M059J (cell line): Measurements from ENCODE around the gene DEGS1. TPM values are rescaled to one million over a fixed set of nuclear protein-coding genes. Genes with fewer than 3 reads are reported as not detected.
A peak's percentile ranks its signal among the peaks of the same experiment; 100 is the strongest.

Experiments used
- DNase-seq: peaks from one replicate; pipeline ENCODE4 v3.0.0-alpha.2; 2012; ENCODE audit warnings: low read depth
- total RNA-seq: library from RNA; depleted of rRNA; stranded (reverse); fragments of >200 nt; shearing (Covaris generic); gene quantifications from 2 replicates; pipeline ENCODE4 v1.2.3, GENCODE V29; 2014; rRNA removed

Gene DEGS1
- total RNA-seq, 1 experiment from 2014 or later, result 163 TPM

DNA sequence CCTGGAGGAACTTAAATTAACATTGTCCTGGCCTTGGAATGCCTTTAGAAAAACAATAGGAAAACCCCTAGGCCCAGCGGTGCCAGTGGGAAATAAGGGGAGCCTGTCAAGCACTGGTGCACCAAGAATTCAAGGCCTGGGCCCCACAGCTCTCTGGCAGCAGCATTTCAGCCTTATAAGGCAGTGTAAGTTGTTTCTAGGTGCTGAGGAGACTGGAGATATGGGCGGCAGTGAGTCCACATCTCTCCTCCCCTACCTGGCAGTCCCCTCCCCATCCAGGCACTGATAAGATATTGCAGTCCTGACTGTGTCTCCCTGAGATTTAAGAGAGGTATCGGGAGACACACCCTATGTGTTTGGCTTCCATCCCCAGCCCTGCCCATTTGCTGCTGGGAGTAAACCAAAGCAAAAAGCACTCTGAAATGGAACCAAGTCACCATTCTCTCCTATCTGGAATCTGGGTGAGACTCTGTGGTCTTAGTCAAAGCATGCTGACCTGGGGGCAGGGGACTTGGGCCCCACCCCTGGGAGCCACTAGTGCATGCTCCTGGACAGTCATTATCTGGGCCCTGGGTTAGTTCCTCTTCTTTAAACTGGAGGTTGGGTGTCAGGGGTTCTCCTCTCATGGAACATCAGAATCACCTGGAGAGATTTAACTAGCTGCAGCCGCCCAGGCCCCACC lies 30.5 kb downstream of the DEGS1 start:
- DNase-seq, result no peak

GRCh38 chr1:224216382-224216781 lies 33.3 kb downstream of the DEGS1 start:
- DNase-seq, result no peak

DNA sequence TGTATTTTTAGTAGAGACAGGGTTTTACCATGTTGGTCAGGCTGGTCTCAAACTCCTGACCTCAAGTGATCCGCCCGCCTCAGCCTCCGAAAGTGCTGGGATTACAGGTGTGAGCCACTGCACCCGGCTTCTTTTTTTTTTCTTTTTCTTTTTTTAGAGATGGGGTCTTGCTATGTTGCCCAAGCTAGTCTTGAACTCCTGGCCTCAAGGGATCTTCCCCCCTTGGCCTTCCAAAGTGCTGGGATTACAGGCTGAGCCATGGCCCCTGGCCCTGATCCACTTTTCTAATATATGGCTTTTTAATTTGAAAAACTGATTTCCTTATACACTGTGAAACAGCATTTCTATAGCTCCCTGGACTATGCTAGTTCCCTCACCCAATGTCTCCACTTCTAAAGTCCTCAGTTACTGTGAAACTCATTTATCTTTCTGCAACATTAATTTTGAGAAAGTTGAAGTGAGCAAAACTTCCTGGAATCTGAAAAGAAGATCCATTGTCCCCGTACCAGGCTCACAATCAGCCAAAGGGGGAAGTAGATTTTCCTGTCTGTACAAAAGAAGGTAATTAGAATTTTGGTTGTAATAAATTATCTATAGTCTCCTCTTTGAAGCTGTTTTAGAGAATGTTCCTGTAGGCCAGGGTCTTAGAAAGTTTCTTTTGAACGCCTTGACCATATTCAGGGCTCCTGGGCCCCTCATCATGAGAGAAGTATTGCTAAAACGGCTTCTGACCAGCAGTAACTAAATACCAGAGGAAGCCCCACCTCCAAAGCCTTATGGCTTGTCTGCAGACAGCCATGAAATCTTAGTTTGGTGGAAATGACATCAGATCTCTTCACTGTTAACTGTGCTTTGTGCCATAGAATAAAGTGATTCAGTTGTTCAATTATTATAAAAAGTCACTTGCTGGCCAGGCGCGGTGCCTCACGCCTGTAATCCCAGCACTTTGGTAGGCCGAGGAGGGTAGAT lies 34.9 kb downstream of the DEGS1 start:
- DNase-seq, result no peak

DNA sequence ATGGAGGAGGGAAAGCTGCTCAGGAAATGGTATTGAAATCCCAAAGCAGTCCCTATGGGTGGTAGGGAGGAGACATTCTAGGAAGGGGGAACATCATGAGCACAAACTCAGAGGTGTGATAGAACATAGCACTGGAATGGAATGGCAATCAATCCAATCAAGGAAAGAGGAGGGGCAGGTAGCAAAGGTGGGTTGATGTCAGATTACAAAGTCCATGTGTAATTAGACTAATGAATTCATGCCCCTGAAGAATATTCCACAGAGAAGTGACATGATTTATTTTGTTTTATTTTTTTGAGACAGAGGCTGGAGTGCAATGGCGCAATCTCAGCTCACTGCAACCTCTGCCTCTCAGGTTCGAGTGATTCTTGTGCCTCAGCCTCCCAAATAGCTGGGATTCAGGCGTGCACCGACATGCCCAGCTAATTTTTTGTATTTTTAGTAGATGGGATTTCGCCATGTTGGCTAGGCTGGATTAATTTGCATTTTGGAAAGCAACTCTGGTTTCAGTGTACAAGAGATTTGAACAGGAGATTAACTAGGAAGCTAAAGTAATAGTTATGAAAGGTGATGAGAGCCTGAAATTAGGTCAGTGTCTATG lies 36.1 kb downstream of the DEGS1 start:
- no peak for DNase-seq

DNA sequence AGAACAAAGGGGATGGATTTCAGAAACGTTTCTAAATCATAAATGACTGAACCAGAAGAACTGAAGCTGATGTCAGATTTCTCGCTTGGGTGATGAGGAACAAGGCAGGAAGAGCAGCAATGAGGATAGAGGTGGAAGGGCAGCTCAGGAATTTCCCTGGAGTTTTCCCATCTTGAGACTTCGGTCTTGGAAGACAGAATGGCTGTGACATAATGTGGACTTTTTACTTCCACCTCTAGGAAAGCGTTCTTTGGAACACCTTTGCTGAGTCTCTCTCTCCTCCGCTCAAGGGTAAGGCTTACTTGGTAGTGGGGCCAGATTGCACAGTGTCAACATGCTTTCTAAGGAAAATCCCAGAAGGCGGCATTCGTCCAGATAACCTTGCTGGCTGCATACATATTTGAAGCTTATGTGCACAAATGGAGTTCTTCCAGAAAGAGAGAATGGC lies 36.6 kb downstream of the DEGS1 start:
- DNase-seq, result no peak

- DNase-seq, result peak; percentile 89
These were observed 41.0 kb downstream of the DEGS1 start for GRCh38 chr1:224223819-224224714.

- DNase-seq, result no peak
These were observed 43.9 kb downstream of the DEGS1 start for GRCh38 chr1:224226849-224227502.

DNA sequence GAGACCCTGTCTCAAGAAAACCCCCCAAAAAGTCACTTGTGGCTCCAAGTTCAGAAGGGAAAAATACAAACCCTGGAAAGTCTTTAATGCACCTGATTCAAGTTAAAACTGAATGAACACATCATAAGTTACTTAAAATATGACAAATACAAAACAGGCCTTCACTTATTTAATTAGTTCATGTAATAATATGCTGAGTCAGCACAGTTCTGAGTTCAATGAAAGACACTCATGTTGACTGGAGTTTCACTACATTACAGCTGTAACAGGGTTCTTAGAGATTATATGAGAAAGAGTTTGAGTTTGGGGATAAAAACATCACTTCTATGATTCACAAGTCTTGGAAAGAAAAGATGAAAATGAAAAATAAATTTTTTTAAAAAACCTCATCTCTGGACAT lies 51.0 kb downstream of the DEGS1 start:
- no peak for DNase-seq

- DNase-seq, result no peak
These were observed 52.9 kb downstream of the DEGS1 start for GRCh38 chr1:224235813-224236493.

DNA sequence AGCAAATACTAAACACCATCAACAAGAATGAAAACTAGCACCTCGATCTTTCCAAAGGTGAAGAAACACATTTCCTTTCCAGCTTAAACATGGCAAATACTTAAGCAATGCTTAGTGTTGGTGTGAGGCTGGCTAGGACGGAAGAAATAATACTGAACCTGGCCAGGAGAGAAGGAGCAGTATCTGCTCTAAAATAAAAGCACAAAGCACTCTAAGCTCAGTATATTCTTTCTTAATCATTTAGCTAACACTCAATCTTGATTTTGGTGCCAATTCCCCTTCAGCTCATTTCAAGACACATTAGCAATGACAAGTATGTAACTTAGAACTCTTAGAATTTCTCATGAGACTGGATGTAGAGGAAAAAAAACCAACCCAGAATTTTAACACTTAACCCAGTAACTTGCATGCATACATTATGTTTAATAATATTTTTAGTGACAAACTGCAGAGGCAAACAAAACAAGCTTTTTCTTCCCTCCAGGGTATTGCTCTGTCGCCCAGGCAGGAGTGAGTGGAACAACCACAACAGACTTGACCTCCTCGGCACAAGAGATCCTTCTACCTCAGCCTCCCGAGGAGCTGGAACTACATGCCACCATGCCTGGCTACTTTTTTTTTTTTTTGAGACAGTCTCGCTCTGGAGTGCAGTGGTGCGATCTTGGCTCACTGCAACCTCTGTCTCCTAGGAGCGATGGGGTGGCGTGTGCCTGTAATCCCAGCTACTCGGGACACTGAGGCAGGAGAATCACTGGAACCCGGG lies 54.3 kb downstream of the DEGS1 start:
- no peak for DNase-seq

GRCh38 chr1:224238212-224238611 lies 55.2 kb downstream of the DEGS1 start:
- no peak for DNase-seq

GRCh38 chr1:224238756-224239155 lies 55.7 kb downstream of the DEGS1 start:
- no peak for DNase-seq

Other genes with a start within 250 kb of the DEGS1 start
- gene FBXO28, start 69.1 kb upstream of the DEGS1 start, total RNA-seq, result 32.5 and 35.9 TPM in 2 replicates
- 29.8 and 33.5 TPM in 2 replicates for gene NVL, start 146.9 kb downstream of the DEGS1 start, total RNA-seq
- gene CNIH4, start 173.6 kb downstream of the DEGS1 start, total RNA-seq, result 72.0 and 92.6 TPM in 2 replicates